Measurements from ENCODE around the gene RPS6KA2. TPM values are rescaled to one million over a fixed set of nuclear protein-coding genes. Genes with fewer than 3 reads are reported as not detected.
"Not testable (repeated sequence)": the region's sequence is repeated elsewhere in the genome, so short reads cannot be mapped to it uniquely, and the experiment has no call there.

The RPS6KA2 gene
- polyA plus RNA-seq, 1 donor: 25.9 TPM

- not testable (repeated sequence) for DNase-seq
Observed at GRCh38 chr6:166392755-166393534, 234.1 kb downstream of the RPS6KA2 start.

GRCh38 chr6:166389119-166389518 is 237.9 kb downstream of the RPS6KA2 start:
- DNase-seq: no peak

GRCh38 chr6:166388290-166389004 is 238.6 kb downstream of the RPS6KA2 start:
- DNase-seq: no peak

- DNase-seq: no peak
Observed at GRCh38 chr6:166387642-166388289, 239.3 kb downstream of the RPS6KA2 start.

- DNase-seq: not testable (repeated sequence)
Observed at GRCh38 chr6:166387098-166387497, 240.0 kb downstream of the RPS6KA2 start.

- DNase-seq: no peak
Observed at GRCh38 chr6:166386111-166386510, 240.9 kb downstream of the RPS6KA2 start.

GRCh38 chr6:166383802-166384363 is 243.2 kb downstream of the RPS6KA2 start:
- DNase-seq: not testable (repeated sequence)

- peak; percentile 97 for DNase-seq
Observed at GRCh38 chr6:166382933-166383801, 243.9 kb downstream of the RPS6KA2 start, which contains the start of gene MPC1. TSS of gene MPC1 (minus strand) at chr6:166382940. CDS start at chr6:166382876, 64 bp downstream.

- no peak for DNase-seq
Observed at GRCh38 chr6:166382500-166382932, 244.5 kb downstream of the RPS6KA2 start.

GRCh38 chr6:166381733-166382499 is 245.1 kb downstream of the RPS6KA2 start:
- DNase-seq: peak; percentile 74

- DNase-seq: no peak
Observed at GRCh38 chr6:166381381-166381732, 245.7 kb downstream of the RPS6KA2 start.

- no peak for DNase-seq
Observed at GRCh38 chr6:166379800-166380199, 247.3 kb downstream of the RPS6KA2 start.

- no peak for DNase-seq
Observed at GRCh38 chr6:166379103-166379586, 247.9 kb downstream of the RPS6KA2 start.

- DNase-seq: no peak
Observed at GRCh38 chr6:166377721-166378120, 249.3 kb downstream of the RPS6KA2 start.

- no peak for DNase-seq
Observed at GRCh38 chr6:166375013-166375412, 252.0 kb downstream of the RPS6KA2 start.

GRCh38 chr6:166370489-166370888 is 256.6 kb downstream of the RPS6KA2 start:
- DNase-seq: no peak

- no peak for DNase-seq
Observed at GRCh38 chr6:166369782-166370181, 257.3 kb downstream of the RPS6KA2 start.

GRCh38 chr6:166366921-166367320 is 260.1 kb downstream of the RPS6KA2 start:
- DNase-seq: no peak

GRCh38 chr6:166365806-166366205 is 261.2 kb downstream of the RPS6KA2 start:
- no peak for DNase-seq

GRCh38 chr6:166365221-166365620 is 261.8 kb downstream of the RPS6KA2 start:
- DNase-seq: no peak

GRCh38 chr6:166364456-166364855 is 262.6 kb downstream of the RPS6KA2 start:
- no peak for DNase-seq

Data from hindlimb muscle (tissue), 1 donor.